Activated naive CD8-positive, alpha-beta T cell treated with anti-CD3 and anti-CD28 coated beads, Interleukin-2, amount 50 U/mL, for 24 hours (primary cell): ENCODE measurements around the gene NDUFB8.
A peak's percentile ranks its signal among the peaks of the same experiment; 100 is the strongest.

Experiments
- ATAC-seq: fragments of 150-1000 bp; cut with Tn5 transposase; one replicate; pipeline ENCODE4 v1.10.0; 2021
- DNase-seq: peaks from one replicate; pipeline ENCODE4 v3.0.0; 2021
- H3K27ac Mint-ChIP-seq: one replicate; pipeline ENCODE4 v1.8.0; 2021; ENCODE audit warnings: mild to moderate bottlenecking, mixed read lengths
- H3K27me3 Mint-ChIP-seq: one replicate; pipeline ENCODE4 v1.8.0; 2021; ENCODE audit warnings: mixed read lengths
- H3K36me3 Mint-ChIP-seq: one replicate; pipeline ENCODE4 v1.8.0; 2021; ENCODE audit warnings: low read depth, mixed read lengths
- H3K4me1 Mint-ChIP-seq: one replicate; pipeline ENCODE4 v1.8.0; 2021; ENCODE audit warnings: mixed read lengths
- H3K4me3 Mint-ChIP-seq: one replicate; pipeline ENCODE4 v1.8.0; 2021; ENCODE audit warnings: mild to moderate bottlenecking, moderate library complexity, mixed read lengths
- H3K9me3 Mint-ChIP-seq: one replicate; pipeline ENCODE4 v1.8.0; 2021; ENCODE audit warnings: mixed read lengths

The NDUFB8 gene

GRCh38 chr10:100482181-100482833 is 47.4 kb downstream of the NDUFB8 start:
- Mint-ChIP-seq H3K4me1 (peaks cover 5% of the 10 kb centered on the region), H3K4me3 (peak overlapping the region; percentile 78), H3K36me3 (peaks cover 7% of the 10 kb centered on the region), H3K27me3 (peaks cover 24% of the 10 kb centered on the region), H3K9me3 (no peaks in the 10 kb centered on the region), H3K27ac (no peak overlapping the region)
- DNase-seq (peak; percentile 74), ATAC-seq (peak; percentile 68)

- Mint-ChIP-seq H3K9me3 (no peaks in the 10 kb centered on the region), H3K27ac (no peak overlapping the region), H3K36me3 (peaks cover 7% of the 10 kb centered on the region), H3K4me1 (peaks cover 5% of the 10 kb centered on the region), H3K4me3 (peak overlapping the region; percentile 78), H3K27me3 (peaks cover 24% of the 10 kb centered on the region)
- DNase-seq (peak; percentile 83), ATAC-seq (peak; percentile 98)
Observed at GRCh38 chr10:100481462-100482081, 48.1 kb downstream of the NDUFB8 start.

GRCh38 chr10:100480002-100480401 is 49.7 kb downstream of the NDUFB8 start:
- ATAC-seq (no peak), DNase-seq (no peak)
- Mint-ChIP-seq H3K27ac (no peak overlapping the region), H3K9me3 (no peaks in the 10 kb centered on the region), H3K4me1 (peaks cover 5% of the 10 kb centered on the region), H3K36me3 (no peaks in the 10 kb centered on the region), H3K27me3 (peaks cover 24% of the 10 kb centered on the region), H3K4me3 (no peak overlapping the region)

GRCh38 chr10:100479037-100479436 is 50.6 kb downstream of the NDUFB8 start:
- Mint-ChIP-seq H3K36me3 (no peaks in the 10 kb centered on the region), H3K4me3 (no peak overlapping the region), H3K27ac (no peak overlapping the region), H3K27me3 (peaks cover 24% of the 10 kb centered on the region), H3K4me1 (peaks cover 5% of the 10 kb centered on the region), H3K9me3 (no peaks in the 10 kb centered on the region)
- ATAC-seq (no peak), DNase-seq (no peak)

- peaks cover 5% of the 10 kb centered on the region for H3K4me1 Mint-ChIP-seq
- peaks cover 24% of the 10 kb centered on the region for H3K27me3 Mint-ChIP-seq
- no peaks in the 10 kb centered on the region for H3K9me3 Mint-ChIP-seq
- no peaks in the 10 kb centered on the region for H3K36me3 Mint-ChIP-seq
- DNase-seq: no peak
- H3K27ac Mint-ChIP-seq: no peak overlapping the region
- no peak for ATAC-seq
- H3K4me3 Mint-ChIP-seq: no peak overlapping the region
Observed at GRCh38 chr10:100477970-100478369, 51.7 kb downstream of the NDUFB8 start.
